NCI-H128 (cell line): ENCODE data around the gene PIGX.

Experiments
- DNase-seq: peaks from one replicate; lab custom pipeline; 2025; ENCODE audit not compliant: unreplicated experiment; lab: John Stamatoyannopoulos, UW

PIGX gene

GRCh38 chr3:196711838-196712513, at the start of gene PIGX, which contains the start of gene CEP19:
TSS of gene PIGX (plus strand) at chr3:196712377.
TSS of gene CEP19 (minus strand) at chr3:196712250. CDS start at chr3:196708657, 3,593 bp downstream.
- DNase-seq = peak; percentile 79

GRCh38 chr3:196662711-196663571, 49.2 kb upstream of the PIGX start:
- DNase-seq = no peak

- peak; percentile 8 for DNase-seq
These were observed 45.9 kb upstream of the PIGX start for GRCh38 chr3:196666001-196666867.

DNA sequence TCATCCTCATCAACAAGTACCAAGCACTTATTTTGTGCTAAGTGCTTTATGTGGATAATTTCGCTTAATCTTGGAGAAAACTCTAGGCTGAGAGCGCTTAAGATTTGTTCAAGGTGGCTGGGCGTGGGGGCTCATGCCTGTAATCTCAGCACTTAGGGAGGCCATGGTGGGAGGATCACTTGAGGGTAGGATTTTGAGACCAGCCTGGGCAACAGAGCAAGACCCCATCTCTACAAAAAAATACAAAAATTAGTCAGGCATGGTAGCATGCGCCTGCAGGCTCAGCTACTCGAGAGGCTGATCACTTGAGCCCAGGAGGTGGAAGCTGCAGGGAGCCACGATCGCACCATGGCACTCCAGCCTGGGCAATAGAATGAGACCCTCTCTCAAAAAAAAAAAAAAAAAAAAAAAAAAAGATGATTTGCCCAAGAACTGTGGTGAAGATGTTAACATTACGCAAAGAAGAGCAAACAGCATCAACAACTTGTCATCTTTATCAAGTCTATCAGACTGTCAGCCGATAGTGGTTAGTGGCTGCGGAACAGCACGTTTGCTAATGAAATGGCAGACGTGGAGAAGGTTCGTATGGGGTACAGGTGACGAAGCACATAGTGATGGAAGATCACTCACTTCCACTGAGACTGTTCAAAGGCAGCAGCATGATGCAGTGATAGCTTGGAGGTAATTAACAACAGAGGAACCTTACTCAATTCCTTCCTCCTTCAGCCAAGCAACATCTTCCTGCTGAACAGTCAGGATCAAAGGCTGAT, 44.9 kb upstream of the PIGX start:
- no peak for DNase-seq

- DNase-seq = no peak
These were observed 41.8 kb upstream of the PIGX start for GRCh38 chr3:196670339-196670738.

DNA sequence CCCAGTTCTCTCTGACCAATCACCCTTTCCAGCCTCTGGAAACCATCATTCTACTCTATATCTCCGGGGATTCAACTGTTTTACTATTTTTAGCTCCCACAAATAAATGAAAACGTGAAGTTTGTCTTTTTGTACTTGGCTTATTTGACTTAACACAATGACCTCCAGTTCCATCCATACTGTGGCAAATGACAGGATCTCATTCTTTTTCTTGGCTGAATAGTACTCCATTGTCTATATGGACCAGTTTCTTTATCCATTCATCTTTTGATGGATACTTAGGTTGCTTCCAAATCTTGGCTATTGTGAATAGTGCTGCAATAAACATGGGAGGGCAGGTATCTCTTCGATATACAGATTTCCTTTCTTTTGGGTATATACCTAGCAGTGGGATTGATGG, 38.5 kb upstream of the PIGX start:
- no peak for DNase-seq

DNA sequence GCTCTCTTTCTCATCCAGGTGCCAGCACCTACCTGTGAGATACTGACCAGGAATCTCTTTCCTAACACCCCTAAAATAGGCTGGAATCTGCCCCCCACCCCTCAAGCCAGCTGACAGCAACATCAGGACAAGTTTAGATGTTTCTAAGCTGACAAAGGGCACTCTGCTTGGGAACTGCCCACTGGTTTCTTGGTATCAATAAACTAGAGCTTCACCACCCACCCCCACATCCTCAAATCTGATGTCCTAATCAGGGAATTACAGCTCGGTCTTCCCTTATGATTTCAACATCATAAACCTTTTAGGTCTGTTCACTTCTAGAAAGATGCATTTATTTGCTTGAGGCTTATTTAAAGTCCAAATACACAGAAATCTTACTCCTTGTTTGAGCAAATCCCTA, 34.8 kb upstream of the PIGX start:
- no peak for DNase-seq

DNA sequence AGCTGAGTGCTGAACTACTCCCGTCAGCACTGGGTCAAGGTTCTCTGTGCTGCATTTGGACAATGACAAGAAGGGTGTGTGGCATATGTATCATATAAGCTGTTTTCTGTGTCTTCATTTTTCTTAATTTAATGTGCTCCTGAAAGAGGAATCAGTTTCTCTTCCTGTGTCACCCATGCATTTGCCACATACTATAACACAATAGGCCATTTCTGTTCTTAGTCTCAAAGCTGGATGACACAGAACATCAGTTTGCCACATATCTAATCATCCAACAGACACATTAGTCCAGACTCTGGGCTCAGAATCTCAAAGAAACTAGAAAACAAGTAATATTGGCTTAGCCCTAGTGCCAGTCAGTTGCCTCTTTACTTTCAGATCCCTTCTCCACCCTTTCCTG, 34.2 kb upstream of the PIGX start:
- DNase-seq = no peak

DNA sequence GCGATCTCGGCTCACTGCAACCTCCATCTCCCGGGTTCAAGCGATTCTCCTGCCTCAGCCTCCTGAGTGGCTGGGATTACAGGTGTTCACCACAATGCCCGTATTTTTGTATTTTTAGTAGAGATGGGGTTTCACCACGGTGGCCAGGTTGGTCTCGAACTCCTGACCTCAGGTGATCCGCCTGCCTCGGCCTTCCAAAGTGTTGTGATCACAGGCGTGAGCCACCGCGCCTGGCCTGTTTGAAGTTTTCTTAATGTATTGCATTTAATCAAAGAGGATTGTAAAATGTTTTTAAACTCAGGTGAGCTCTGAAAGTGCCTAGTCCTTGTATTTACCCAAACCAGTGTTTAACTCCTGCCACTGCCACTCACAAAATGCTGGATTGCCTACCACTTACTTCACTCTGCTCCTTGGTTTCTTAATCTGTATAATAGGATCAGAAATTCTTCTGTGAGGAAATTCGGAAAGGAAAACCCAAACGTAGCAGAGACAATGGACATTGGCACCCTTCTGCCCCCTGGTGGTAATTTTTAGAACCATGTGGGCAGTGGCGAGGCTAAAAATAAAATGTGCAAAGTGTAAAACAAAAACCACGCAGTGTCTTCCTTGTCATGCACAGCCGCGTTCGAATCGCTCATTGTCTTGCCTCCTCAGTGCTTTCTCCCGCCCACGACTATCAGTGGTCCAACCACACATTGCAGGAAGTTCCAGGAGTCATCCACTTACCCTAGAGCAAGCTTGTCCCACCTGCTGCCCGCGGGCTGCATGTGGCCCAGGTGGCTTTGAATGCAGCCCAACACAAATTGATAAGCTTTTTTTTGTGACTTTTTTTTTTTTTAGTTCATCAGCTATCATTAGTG, 27.4 kb upstream of the PIGX start:
- DNase-seq = peak; percentile 76

GRCh38 chr3:196686436-196686835, 25.7 kb upstream of the PIGX start:
- no peak for DNase-seq

DNA sequence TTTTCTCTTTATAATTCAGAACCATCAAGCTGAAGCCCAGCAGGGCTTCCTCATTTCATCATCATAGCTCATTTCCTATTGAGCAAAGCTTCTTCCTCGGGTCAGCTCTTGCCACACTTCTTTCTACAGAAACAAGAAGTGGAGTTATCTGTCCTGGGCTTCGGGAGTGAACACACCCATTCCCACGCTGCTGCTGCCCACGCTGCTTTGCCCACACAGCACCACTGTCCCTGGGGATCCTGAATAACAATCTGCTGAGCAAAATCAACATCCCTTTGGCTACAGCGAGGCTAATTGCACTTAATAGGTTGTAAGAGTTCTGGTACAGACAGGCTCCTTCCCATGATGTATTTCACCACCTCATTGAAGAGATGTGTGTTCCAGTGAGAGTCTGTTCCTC, 23.8 kb upstream of the PIGX start:
- DNase-seq = no peak

GRCh38 chr3:196689941-196690660, 22.1 kb upstream of the PIGX start:
- no peak for DNase-seq

DNA sequence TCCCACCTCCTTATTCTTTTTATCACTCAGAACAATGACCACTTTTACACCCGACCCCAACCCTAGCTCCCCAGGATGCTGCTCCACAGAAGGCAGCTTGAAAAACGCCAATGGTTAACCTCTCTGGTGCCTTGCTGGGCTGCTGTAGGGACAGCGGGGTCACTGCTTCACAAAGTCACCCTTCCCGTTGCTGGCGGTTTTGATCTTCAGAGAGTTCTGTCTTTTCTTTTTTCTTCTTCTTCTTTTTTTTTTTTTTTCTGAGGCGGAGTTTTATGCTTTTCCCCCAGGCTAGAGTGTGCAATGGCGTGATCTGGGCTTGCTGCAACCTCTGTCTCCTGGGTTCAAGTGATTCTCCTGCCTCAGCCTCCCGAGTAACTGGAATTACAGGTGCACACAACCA, 20.8 kb upstream of the PIGX start:
- DNase-seq = no peak

DNA sequence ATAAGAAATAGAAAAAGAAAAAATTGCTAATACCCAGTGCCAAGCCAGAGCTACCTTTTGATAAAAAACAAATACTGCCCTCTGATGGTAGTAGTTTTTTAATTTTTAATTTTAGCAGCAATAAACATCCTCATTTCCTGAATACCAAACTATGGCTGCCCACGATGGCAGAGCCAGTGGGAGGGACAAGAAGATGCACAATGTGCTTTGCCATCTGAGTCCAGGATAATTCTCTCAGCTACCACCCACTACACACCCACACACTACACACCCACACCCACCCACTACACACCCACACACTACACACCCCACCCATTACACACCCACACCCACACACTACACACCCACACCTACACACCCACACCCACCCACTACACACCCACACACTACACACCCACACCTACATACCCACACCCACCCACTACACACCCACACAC, 18.0 kb upstream of the PIGX start:
- no peak for DNase-seq

DNA sequence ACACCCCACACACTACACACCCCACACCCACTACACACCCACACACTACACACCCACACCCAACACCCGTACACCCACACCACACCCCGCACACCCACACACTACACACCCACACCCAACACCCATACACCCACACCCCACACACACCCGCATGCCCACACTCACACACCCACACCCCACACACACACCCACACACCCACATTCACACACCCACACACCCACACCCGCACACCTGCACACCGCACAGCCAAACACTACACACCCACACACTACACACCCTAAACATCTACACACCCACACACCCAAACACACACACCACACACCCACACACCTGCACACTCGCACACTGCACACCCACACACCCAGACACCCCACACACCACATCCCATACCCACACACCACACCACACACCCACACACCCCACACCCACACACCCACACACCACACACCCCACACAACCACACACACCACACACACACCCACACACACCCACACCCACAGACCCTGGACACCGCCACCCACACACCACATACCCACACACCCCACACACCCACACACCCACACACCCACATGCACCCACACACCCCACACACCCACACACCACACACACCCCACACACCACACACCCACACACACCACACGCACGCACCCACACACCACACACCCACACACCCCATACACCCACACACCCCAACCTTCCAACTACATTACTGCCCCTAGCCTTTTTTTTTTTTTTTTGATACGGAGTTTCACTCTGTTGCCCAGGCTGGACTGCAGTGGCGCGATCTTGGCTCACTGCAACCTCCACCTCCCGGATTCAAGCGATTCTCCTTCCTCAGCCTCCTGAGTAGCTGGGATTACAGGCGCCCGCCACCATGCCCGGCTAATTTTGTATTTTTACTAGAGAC, 17.0 kb upstream of the PIGX start:
- DNase-seq = no peak

- DNase-seq = no peak
These were observed 16.3 kb upstream of the PIGX start for GRCh38 chr3:196695849-196696226.

DNA sequence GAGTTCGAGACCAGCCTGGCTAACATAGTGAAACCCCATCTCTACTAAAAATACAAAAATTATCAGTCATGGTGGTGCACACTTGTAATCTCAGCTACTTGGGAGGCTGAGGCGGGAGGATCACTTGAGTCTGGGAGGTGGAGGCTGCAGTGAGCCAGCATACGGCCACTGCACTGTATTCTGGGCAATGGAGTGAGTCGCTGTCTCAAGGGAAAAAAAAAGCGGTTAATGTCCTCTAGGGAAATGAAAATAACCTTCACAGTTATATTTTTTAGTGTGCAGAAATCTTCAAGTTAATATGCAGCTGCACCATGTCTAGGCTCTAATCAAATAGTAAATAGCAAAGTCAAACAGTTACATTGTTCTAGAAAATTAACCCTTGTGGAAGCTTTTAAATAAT, 14.9 kb upstream of the PIGX start:
- no peak for DNase-seq

DNA sequence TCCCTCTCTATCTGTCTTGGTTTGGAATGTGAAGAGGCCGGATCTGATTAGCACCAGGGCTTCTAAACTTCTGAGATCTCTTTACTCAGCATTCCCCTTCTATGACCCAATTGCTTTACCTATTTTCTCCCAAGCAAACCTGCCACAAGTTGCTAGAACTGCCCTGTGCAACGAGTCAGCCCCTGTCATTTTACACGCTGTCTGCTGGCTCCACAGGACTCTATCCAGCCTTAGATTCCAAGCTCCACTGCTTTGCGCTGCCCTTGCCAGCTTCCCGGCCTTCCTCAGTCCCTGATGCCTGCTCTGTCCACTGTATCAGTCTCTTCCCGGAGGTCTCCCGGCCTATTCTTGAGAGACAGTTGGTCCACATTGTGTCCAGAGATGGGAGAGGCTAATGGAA, 12.4 kb upstream of the PIGX start:
- DNase-seq = no peak
